HG02973 (cell line): Measurements from ENCODE around the gene SPATA6L.
"Not testable (repeated sequence)": the region's sequence is repeated elsewhere in the genome, so short reads cannot be mapped to it uniquely, and the experiment has no call there.

Source experiments
- ATAC-seq: cut with Tn5 transposase; IDR thresholded peaks from one replicate; pipeline ENCODE4 v1.9.1; 2021; ENCODE audit warnings: moderate library complexity; ENCODE audit not compliant: unreplicated experiment

SPATA6L gene

DNA sequence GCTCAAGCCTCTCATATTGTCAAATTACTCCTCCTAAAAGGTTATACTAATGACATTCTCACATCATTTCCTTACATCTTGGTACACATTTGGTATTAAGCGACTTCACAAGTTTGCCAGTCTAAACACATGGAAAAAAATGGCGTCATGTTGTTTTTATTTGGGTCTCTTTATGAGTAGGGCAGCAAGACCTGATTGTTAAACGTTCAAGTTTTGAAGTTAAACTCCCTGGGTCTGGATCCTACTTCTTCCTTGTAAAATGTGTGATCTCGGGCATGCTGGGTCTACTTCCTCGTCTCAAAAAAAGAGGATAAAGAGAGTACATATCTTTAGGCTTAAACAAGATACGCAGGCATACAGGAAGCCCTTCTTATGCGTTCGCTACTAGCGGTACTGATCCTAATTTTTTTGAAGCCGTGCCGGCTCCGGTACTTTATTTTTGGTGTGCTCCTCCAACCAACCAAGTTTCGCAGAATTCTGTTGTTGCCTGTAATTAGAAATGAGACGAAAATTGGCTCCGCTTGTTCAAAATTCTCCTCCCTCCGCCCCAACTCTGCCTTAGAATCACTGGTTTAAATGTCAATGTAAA is 12.5 kb upstream of the SPATA6L start:
- ATAC-seq = peak; percentile 21

DNA sequence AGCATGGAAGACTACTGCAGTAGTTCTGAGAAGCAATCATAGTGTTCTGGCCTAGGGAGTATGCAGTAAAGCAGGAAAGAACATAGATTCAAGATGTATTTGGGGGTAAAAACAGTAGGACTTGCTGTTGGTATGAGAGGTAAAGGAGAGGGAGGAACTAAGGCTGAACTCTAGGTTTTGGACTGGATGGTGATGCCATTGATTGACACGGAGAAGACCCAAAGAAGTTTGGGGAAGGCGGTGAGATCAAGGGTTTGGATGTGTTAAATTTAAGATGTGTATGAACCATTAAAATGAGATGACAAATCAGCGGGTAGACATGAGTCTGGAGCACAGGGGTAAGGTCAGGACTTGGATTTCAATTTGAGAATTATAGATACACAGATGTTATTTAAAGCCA is 11.1 kb upstream of the SPATA6L start:
- no peak for ATAC-seq

DNA sequence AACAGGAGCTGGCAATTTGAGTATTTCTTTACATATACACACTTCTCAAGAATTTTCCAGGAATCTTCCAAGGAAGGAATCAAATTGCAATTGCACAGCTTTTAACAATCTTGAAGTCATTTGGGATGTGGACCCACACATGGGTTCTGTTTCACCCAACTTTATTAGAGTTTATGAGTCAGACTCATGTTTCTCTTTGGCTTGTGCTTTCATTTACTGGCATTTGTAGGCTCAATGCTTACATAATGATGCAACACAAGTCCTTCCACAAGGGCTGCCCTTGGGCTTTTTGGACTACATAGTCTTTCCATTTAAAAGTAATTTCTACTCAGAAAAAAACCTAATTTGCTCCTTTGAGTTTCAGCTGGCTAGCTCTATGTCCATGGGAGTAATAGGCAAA is 8.5 kb upstream of the SPATA6L start:
- ATAC-seq = no peak

DNA sequence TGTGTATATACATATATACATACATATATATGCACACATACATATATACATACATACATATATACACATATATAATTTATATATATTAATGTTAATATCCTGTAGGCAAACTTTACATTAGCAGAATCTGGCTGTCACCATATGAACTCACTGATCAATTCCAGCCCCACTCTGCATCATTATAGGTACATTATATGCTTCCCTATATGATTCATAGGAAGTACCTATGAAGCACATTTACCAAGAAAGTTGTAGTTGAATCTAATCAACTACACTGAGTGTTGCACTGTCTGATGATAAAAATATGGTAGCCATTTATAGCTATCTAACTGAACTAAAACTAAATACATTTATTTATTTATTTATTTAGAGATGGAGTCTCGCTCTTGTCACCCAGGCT is 5.5 kb upstream of the SPATA6L start:
- no peak for ATAC-seq

DNA sequence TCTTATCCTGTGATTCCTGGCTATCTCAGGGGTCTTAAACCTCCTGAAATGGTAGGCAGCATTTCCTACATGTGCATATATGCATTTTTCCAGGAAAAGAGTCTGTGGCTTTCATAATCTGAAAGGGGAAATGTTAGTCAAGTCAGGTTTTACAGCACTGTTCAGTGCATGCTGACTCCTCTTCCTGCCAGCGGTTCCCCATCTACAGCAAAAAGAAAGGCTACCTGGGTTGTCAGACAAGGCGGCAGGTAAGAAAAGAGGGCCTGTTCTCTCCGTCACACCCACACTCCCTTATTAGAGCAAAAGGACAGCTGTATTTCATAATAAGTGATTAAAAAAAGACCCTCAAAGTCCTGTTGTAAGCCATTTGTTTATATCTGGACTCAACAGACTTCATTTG is 4.3 kb upstream of the SPATA6L start:
- ATAC-seq = no peak

DNA sequence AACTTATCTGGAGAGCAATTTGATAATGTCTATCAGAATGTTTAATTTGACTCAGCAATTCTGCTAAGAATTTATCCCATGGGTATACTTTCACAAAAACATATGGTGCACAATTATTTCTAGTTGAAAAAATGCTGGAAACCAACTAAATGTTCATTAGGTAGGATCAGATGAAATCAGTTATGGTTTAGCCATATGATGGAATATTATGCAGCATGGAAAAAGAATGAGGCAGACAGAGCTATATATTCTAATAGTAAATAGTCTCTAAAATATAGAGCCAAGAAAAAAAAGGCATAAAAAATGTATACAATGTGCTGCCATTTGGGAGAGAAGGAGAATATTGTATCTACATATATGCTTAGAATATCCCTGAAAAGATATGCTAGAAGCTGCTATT is 3.6 kb upstream of the SPATA6L start:
- no peak for ATAC-seq

DNA sequence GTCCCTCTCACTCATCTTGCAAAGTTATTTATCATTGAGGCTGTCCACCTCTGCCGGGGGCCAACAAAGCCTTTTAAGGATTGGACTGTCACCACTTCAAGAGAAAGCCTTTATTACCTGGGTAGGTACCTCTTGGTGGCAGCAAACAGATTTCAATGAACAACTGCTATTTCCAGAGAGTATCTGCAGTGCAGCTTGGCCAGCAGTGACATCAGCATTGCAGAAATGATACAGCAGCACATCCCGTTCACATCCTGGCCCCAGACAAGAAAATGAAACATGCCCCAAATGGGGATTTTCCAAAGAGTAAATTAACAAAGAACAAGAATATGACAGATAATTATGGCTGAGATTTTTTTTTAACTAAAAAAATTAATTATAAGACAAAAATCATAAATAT is 2.3 kb upstream of the SPATA6L start:
- ATAC-seq = no peak

DNA sequence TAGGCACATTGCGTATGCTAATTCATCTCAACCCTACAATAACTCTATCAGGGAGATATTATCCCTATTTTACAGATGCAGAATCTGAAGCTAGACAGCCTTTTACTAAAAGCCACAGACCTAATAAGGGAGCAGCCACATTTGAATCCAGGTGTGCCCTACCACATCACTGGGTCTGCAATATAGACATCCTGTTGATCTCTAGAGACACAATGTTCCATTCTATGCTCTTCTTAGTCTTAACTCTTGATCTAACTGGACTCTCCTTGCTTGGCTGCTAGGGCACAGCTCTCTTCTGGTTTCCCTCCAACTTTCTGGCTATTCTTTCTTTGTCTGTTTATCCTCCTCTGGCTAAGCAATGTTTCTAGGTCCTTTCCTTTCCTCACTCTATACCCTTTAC is 1.4 kb upstream of the SPATA6L start:
- ATAC-seq = no peak

DNA sequence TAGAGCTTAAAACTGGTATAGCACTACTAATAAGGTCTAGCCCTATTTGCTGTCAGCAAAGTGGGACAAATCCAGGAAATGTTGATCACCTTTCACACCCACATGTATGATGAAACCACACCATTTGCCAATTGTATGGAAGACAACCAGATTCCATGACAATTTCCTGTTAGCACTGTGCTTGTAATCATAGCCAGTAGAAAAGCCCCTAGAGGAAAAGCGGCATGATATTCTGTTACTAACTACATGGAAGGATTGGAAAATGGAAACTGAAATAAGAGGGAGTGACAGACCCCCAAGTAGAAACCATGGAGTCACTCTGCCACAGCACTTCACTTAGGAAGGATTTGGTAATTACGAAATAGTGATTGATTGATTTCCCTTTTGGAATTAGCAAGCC is 923 bp downstream of the SPATA6L start:
- no peak for ATAC-seq

DNA sequence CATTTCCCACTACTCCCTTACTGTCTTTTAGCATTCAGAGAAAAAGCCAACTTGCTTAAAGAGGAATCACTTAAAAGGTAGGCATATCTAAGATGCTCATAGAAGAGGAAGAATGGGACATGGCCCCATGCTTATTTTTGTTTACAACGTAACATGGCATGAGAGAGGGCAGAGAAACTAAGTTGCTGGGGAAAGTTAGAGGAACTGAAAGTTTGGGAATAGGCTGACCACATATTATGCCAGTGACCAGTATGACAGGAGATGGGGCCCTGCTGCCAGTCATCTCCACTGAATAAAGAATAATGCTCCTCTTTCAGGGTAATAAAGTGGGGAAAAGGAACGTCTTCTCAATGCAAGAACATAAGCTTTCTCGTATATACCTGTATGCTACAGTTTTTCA is 2.3 kb downstream of the SPATA6L start:
- ATAC-seq = no peak

DNA sequence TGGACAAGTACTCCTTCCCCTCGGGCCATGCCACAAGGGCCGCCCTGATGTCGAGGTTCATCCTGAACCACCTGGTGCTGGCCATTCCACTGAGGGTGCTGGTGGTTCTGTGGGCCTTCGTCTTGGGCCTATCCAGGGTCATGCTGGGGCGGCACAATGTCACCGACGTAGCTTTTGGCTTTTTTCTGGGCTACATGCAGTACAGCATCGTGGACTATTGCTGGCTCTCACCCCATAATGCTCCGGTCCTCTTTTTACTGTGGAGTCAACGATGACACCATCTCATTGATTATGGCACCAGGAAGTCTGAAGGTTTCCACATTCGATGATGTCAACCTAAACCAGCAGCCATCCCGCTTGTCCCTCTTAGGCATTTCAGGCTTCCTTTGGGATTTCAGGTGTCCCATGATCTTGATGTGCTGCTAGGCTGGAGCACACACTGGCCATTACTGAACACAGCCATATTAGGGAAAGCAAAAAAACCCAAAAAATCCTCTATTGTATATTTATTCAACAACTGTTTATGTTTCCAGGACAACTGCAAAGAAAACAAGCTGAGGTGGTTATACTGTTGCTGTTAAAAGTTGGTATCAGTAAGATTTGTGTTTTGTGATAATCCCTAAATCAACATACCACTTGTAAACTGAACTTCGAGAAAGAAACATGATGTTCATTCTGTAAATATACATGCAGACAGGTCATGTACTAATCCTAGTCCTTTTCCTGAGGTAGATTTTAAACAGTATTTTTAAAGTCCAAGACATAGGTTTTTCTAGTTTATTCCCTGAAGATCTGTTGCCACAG is 3.1 kb downstream of the SPATA6L start:
- ATAC-seq = peak; percentile 4

DNA sequence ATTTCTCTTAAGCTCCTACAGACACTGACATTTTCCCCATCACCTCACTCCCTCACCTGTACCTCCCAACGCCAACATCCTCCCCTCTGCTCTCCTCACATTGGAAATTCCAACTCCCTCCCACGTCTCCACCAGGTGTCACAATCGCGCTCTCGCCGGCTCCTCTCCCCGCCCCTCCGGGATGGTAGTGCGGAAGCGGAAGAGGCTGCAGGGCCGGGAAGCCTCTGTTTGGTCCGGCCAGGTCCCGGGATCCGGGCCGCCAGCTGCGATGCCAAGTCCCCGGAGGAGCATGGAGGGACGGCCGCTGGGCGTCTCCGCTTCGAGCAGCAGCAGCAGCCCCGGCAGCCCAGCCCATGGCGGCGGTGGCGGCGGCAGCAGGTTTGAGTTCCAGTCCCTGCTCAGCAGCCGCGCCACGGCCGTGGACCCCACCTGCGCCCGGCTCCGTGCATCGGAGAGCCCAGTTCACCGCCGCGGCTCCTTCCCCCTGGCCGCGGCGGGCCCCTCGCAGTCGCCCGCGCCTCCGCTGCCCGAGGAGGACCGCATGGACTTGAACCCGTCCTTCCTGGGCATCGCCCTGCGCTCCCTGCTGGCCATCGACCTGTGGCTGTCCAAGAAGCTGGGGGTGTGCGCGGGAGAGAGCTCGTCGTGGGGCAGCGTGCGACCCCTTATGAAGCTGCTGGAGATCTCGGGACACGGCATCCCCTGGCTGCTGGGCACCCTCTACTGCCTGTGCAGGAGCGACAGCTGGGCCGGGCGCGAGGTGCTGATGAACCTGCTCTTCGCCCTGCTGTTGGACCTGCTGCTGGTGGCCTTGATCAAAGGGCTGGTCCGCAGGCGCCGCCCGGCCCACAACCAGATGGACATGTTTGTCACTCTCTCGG is 3.9 kb downstream of the SPATA6L start, which contains the start of gene PLPP6:
TSS of gene PLPP6 (plus strand) at position 187 of the 881 bp plus-strand sequence. CDS start at position 269, 82 bp downstream.
- ATAC-seq = peak; percentile 78

DNA sequence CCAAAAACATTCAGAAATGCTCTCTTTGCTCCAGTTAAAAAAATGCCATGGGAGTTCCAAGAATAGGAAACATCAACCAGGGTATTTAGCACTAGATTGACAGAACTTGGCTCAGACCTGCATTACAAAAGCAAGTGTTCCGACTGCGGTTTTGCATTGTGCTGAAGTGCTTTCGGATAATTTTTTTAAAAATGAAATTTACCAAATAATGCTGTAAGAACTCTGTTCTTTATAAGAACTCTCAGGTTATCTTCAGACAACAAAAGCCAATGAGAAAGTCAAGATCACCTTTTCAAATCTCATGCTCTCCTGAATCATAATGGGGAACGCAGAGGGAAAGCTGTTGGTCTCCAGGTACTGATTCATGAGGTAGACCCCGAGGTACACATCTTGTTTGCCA is 4.7 kb downstream of the SPATA6L start:
- ATAC-seq = no peak

DNA sequence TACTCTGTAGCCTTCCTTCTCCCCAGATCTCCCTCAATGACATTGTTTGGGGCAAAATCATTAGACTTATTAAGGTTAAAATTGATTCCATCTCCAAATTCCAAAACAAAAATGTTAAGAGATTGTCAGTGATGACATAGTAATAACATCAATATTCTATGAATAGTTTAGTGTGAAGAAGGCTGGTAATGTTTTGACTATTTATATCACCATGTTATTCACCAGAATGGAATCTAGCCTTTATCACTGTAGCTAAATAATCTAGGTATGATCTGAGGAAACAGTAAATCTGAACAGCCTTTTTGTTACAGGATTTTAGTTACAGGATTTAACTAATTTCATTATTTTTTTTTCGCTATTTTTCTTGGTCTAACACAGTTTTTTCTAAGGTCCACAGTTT is 5.1 kb downstream of the SPATA6L start:
- ATAC-seq = no peak

DNA sequence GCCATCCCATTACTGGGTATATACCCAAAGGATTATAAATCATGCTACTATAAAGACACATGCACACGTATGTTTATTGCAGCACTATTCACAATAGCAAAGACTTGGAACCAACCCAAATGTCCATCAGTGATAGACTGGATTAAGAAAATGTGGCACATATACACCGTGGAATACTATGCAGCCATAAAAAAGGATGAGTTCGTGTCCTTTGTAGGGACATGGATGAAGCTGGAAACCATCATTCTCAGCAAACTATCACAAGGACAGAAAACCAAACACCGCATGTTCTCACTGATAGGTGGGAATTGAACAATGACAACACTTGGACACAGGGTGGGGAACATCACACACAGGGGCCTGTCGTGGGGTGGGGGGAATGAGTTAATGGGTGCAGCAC is 5.6 kb downstream of the SPATA6L start:
- ATAC-seq = not testable (repeated sequence)

DNA sequence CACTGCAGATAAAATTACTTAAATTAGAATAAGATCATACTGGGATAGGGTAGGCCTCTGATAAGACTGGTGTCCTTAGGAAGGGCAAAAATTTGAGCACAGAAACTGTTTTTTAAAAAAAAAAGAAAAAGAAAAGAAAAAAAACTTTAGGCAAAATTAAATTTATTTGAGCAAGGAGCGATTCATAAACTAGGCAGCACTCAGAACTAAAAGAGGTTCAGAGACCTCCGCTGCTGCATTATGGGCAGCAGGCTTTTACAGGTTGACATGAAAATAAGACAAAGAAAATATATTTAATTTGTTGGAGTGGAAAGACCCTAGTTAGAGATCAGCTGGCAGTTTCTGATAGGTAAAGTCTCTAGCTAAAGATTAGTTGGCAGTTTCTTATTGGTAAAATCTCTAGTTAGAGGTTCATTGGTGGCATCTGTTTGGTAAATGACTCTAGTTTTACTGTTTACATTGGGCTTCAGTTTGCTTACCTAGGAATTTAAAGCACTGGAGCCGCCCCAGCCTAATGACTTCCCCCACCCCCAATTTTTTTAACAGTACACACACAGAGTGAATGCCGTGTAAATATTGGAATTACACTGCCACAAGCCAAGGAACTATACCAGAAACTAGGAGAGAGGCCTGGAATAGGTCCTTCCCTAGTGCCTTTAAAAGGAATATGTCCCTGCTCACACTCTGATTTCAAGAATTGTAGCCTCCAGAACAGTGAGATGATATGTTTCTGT is 8.7 kb downstream of the SPATA6L start:
- ATAC-seq = no peak

DNA sequence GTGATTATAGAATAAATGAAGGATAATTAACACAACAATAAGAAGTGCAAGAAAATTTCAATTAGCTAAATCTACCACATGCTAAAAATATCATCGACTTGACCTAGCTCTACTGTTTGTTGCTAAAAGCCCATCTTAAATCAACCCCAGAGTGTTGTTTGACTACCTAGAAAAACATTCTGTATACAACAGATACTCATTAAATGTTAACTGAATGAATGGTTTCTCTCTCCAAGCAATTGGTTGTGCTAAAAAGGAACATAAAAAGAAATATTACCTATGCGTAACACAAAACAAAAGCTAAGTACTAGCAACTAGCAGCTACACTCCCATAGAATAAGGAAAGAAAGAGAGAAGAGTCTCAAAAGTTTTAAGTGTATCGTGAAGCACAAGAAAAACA is 9.7 kb downstream of the SPATA6L start:
- no peak for ATAC-seq

DNA sequence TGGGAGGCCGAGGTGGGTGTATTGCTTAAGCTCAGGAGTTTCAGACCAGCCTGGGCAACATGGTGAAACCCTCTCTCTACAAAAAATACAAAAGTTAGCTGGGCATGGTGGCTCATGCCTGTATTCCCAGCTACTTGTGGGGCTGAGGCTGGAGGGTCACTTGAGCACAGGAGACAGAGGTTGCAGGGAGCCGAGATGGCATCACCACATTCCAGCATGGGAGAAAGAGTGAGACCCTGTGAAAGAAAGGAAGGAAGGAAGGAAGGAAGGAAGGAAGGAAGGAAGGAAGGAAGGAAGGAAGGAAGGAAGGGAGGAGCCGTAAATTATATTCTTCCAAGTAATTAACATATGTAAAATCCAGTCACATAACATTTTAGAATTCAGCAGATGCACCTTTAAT is 10.1 kb downstream of the SPATA6L start:
- ATAC-seq = not testable (repeated sequence)

DNA sequence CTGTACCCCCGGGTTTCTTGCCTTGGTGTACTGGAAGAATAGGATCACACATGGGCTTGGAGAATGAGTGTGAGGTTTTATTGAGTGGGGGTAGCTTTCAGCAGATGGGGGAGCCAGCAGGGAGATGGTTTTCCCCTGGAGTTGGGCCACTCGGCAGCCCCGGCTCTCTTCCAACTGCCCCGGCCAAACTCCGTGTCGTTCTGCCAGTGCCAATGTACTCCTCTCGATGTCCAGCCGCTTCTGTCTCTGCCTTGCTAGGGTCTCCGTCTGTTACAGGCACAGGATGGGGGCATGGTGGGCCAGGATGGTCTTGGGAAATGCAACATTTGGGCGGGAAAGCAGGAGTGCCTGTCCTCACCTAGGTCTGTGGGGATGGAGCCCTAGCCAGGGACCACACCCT is 11.7 kb downstream of the SPATA6L start:
- no peak for ATAC-seq

DNA sequence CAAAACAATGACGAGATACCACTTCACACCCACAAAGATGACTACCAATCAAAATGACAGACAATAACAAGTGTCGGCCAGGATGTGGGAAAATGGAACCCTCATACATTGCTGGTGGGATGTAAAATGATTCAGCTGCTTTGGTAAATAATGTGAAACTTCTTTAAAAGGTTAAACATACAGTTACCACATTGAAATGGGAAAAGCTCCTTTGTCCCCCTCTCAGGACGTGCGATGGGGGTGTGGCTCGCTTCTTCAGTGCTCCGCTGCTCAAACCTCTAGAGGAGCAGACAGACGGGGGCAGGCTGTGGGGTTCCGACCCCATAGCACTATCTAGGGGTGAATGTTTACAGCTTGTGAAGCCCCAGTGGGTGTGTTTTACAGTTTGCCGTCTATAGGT is 12.2 kb downstream of the SPATA6L start:
- ATAC-seq = no peak

DNA sequence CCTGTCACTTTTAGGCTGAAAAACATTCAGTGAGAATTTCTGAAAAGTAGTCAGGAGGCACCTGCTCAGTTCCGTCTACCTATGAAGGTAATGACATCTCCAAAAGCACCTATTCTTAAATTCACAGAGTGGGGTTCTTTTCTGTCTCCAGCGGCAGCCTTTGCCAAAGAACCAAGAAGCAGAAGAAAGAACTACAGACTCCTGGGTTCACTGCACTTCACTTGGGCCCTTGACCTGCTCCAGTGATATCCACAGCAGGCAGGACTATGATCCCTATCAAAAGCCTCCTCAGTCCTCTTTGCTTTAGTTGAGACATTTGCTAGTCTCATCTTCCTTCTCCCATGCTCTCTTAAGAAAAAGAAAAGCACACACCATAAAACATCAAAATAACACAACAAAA is 23.9 kb downstream of the SPATA6L start:
- no peak for ATAC-seq
